Mucosa of descending colon (tissue), 3 donors: ENCODE data around the gene CCL23. TPM values are rescaled to one million over a fixed set of nuclear protein-coding genes. Genes with fewer than 3 reads are reported as not detected.
"Not testable (repeated sequence)": the region's sequence is repeated elsewhere in the genome, so short reads cannot be mapped to it uniquely, and the experiment has no call there.

Source experiments
- ATAC-seq: fragments of 200-7000 bp; cut with Tn5 transposase; one replicate; pipeline ENCODE4 v1.9.1; 2020; ENCODE audit warnings: mild to moderate bottlenecking, moderate library complexity
- DNase-seq, 3 donors: peaks; one replicate each; pipeline ENCODE4 v3.0.0-alpha.2; 2020
- H3K36me3 ChIP-seq: fragments of 200-600 bp; one replicate; pipeline ENCODE4 v1.8.0; 2021; ENCODE audit warnings: low read depth, mild to moderate bottlenecking
- H3K4me1 ChIP-seq: fragments of 200-600 bp; one replicate; pipeline ENCODE4 v1.8.0; 2021; ENCODE audit warnings: low read depth, mild to moderate bottlenecking
- H3K4me3 ChIP-seq: fragments of 200-600 bp; one replicate; pipeline ENCODE4 v1.8.0; 2021; ENCODE audit warnings: mild to moderate bottlenecking
- H3K9me3 ChIP-seq: fragments of 200-600 bp; one replicate; pipeline ENCODE4 v1.8.0; 2021; ENCODE audit warnings: mild to moderate bottlenecking
- CTCF ChIP-seq: fragments of 200-600 bp; IDR thresholded peaks from one replicate; pipeline ENCODE4 v1.8.0; 2022; ENCODE audit warnings: antibody characterized with exemption, mild to moderate bottlenecking
- intact Hi-C, 2 donors: fragments of 100-400 bp; cut with DNase I in 1 of 2; cut with micrococcal nuclease in 1 of 2; formaldehyde crosslinking; loops; one replicate each; pipeline versions ENCODE4 v1.11.0 to v1.11.1; 2022; cut with DNase I, micrococcal nuclease
- total RNA-seq, 3 donors: library from RNA; stranded (reverse); fragmentation: NEBNext Ultra II Directional in 2 of 3; extraction: Animal tissue kit (Norgen Biotek cat#: 25700) in 2 of 3; gene quantifications; one replicate each; pipeline versions ENCODE4 v1.2.1 to v1.2.4, GENCODE V29; 2021 to 2023
- donor health status: DM: no; HTN: no; CAD: no; lungs with moderate emphysema.
- donor health status: DM: no; HTN: no; CAD: no.
- donor health status: DM: no; HTN: yes; CAD: no.

The CCL23 gene
- total RNA-seq, 3 donors from 2014 or later: 1.3 to 5.2 (median 3.3) TPM

- Histone ChIP-seq H3K36me3 (no peaks in the 10 kb centered on the region), H3K4me1 (peaks cover 6% of the 10 kb centered on the region), H3K9me3 (no peaks in the 10 kb centered on the region), H3K4me3 (no peak overlapping the region)
- ATAC-seq (no peak), DNase-seq (no peak)
- intact Hi-C loops: no loop called here
- no peak for TF ChIP-seq CTCF
Measured at GRCh38 chr17:35998756-35999155, 19.0 kb downstream of the CCL23 start.

- no peaks in the 10 kb centered on the region for H3K36me3 ChIP-seq
- H3K4me3 ChIP-seq: no peak overlapping the region
- ATAC-seq (no peak), DNase-seq (no peak)
- no peaks in the 10 kb centered on the region for H3K9me3 ChIP-seq
- H3K4me1 ChIP-seq: peaks cover 6% of the 10 kb centered on the region
- TF ChIP-seq CTCF: no peak
- intact Hi-C loops: no loop called here
Measured at GRCh38 chr17:35998018-35998545, 19.7 kb downstream of the CCL23 start.

- DNase-seq, H3K4me1 ChIP-seq, H3K36me3 ChIP-seq, H3K4me3 ChIP-seq, intact Hi-C loops, ATAC-seq, H3K9me3 ChIP-seq: not testable (repeated sequence)
Measured at GRCh38 chr17:35995346-35995745, 22.4 kb downstream of the CCL23 start.

- H3K36me3 ChIP-seq: no peaks in the 10 kb centered on the region
- ATAC-seq (peak; percentile 46), DNase-seq (no peak)
Measured at GRCh38 chr17:35991075-35991474, 26.7 kb downstream of the CCL23 start.

GRCh38 chr17:35988164-35988563 is 29.6 kb downstream of the CCL23 start:
- Histone ChIP-seq H3K9me3 (no peaks in the 10 kb centered on the region), H3K4me3 (no peak overlapping the region), H3K36me3 (no peaks in the 10 kb centered on the region), H3K4me1 (no peaks in the 10 kb centered on the region)
- DNase-seq (no peak), ATAC-seq (peak; percentile 32)
- intact Hi-C loops: no loop called here
- TF ChIP-seq CTCF: no peak

More at GRCh38 chr17:35991075-35991474, 26.7 kb downstream of the CCL23 start:
- Histone ChIP-seq H3K4me3 (no peak overlapping the region), H3K9me3 (no peaks in the 10 kb centered on the region), H3K4me1 (no peaks in the 10 kb centered on the region)
- no peak for TF ChIP-seq CTCF
- intact Hi-C loops: no loop called here

GRCh38 chr17:35986643-35987042 is 31.1 kb downstream of the CCL23 start, which contains the start of gene CCL14:
CCL14 (minus strand) TSS chr17:35986729; CDS start chr17:35986649, 80 bp downstream.
- Histone ChIP-seq H3K9me3 (no peaks in the 10 kb centered on the region), H3K36me3 (no peaks in the 10 kb centered on the region), H3K4me1 (peaks cover 5% of the 10 kb centered on the region), H3K4me3 (no peak within 1 kb of the TSS)
- intact Hi-C loops: no loop called here
- no peak for TF ChIP-seq CTCF
- ATAC-seq (no peak), DNase-seq (no peak)
